ENCODE results near the gene LCN15.

GRCh38 chr9:136719195-136719880, 45.0 kb downstream of the LCN15 start:
- TF ChIP-seq, protein P1, sequence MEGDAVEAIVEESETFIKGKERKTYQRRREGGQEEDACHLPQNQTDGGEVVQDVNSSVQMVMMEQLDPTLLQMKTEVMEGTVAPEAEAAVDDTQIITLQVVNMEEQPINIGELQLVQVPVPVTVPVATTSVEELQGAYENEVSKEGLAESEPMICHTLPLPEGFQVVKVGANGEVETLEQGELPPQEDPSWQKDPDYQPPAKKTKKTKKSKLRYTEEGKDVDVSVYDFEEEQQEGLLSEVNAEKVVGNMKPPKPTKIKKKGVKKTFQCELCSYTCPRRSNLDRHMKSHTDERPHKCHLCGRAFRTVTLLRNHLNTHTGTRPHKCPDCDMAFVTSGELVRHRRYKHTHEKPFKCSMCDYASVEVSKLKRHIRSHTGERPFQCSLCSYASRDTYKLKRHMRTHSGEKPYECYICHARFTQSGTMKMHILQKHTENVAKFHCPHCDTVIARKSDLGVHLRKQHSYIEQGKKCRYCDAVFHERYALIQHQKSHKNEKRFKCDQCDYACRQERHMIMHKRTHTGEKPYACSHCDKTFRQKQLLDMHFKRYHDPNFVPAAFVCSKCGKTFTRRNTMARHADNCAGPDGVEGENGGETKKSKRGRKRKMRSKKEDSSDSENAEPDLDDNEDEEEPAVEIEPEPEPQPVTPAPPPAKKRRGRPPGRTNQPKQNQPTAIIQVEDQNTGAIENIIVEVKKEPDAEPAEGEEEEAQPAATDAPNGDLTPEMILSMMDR (optimal IDR thresholded peaks at IDR 0.05 in 1 of 3, IDR thresholded peaks at IDR 0.05 in 1 of 3, conservative IDR thresholded peaks at IDR 0.05 in 1 of 3; ENCODE audit: extremely low read depth in 1 of 3, insufficient read depth in 2 of 3, low read length in 3 of 3) = peak in 1 of 3 experiments; percentile 4
- no peak for TF ChIP-seq EZH2 (IDR thresholded peaks at IDR 0.05; ENCODE audit: low read length)

Measured in keratinocyte (primary cell).